SK-MEL-5 (cell line): ENCODE data around the gene SPINK4. TPM values are rescaled to one million over a fixed set of nuclear protein-coding genes. Genes with fewer than 3 reads are reported as not detected.
A peak's percentile ranks its signal among the peaks of the same experiment; 100 is the strongest.

Experiments
- DNase-seq: peaks from one replicate; pipeline ENCODE4 v3.0.0-alpha.2; 2016; ENCODE audit warnings: low read depth, low spot score
- in situ Hi-C: cut with HindIII; loops from 2 replicates; pipeline ENCODE4 v1.10.0; 2016; ENCODE audit warnings: low sequenced_read_pairs, high pct_unique_total_duplicates, low pct_unique_long_range_greater_than_20kb
- total RNA-seq: library from RNA; depleted of rRNA; stranded (reverse); fragments of >200 nt; shearing (Covaris generic); gene quantifications from 2 replicates; pipeline ENCODE4 v1.2.3, GENCODE V29; 2014

SPINK4 gene
- total RNA-seq, 1 experiment from 2014 or later: not detected

GRCh38 chr9:33248606-33249005 lies 8.6 kb downstream of the SPINK4 start:
- DNase-seq: no peak
- in situ Hi-C loops: no loop called here

GRCh38 chr9:33249087-33249658 lies 9.2 kb downstream of the SPINK4 start:
- DNase-seq: no peak
- in situ Hi-C loops: no loop called here

- in situ Hi-C loops: no loop called here
Measured at GRCh38 chr9:33249983-33250382, 10.0 kb downstream of the SPINK4 start.

GRCh38 chr9:33250458-33250995 lies 10.6 kb downstream of the SPINK4 start:
- peak; percentile 56 for DNase-seq
- in situ Hi-C loops: no loop called here

More at GRCh38 chr9:33249983-33250382, 10.0 kb downstream of the SPINK4 start:
- DNase-seq: no peak

GRCh38 chr9:33254211-33254610 lies 14.2 kb downstream of the SPINK4 start:
- in situ Hi-C loops: no loop called here
- DNase-seq: no peak

GRCh38 chr9:33255014-33255413 lies 15.0 kb downstream of the SPINK4 start:
- in situ Hi-C loops: no loop called here
- no peak for DNase-seq

GRCh38 chr9:33255471-33255870 lies 15.5 kb downstream of the SPINK4 start:
- in situ Hi-C loops: no loop called here
- DNase-seq: no peak

GRCh38 chr9:33256236-33256635 lies 16.3 kb downstream of the SPINK4 start:
- DNase-seq: no peak
- in situ Hi-C loops: no loop called here

- in situ Hi-C loops: no loop called here
- no peak for DNase-seq
Measured at GRCh38 chr9:33257276-33257675, 17.3 kb downstream of the SPINK4 start.

- DNase-seq: no peak
- in situ Hi-C loops: no loop called here
Measured at GRCh38 chr9:33260372-33260771, 20.4 kb downstream of the SPINK4 start.

GRCh38 chr9:33263131-33264002 lies 23.4 kb downstream of the SPINK4 start:
- in situ Hi-C loops: no loop called here
- DNase-seq: no peak

- in situ Hi-C loops: no loop called here
Measured at GRCh38 chr9:33264003-33264472, 24.1 kb downstream of the SPINK4 start.

GRCh38 chr9:33264473-33265177 lies 24.7 kb downstream of the SPINK4 start, which contains the start of the genes BAG1 and CHMP5:
BAG1 (minus strand) TSS chr9:33264708.
CHMP5 (plus strand) TSS chr9:33265049; CDS start chr9:33265079, 30 bp downstream.
- peak; percentile 98 for DNase-seq
- in situ Hi-C loops: no loop called here

More at GRCh38 chr9:33264003-33264472, 24.1 kb downstream of the SPINK4 start:
- DNase-seq: peak; percentile 29

GRCh38 chr9:33265211-33265865 lies 25.4 kb downstream of the SPINK4 start:
- in situ Hi-C loops: no loop called here
- DNase-seq: no peak

- in situ Hi-C loops: no loop called here
- no peak for DNase-seq
Measured at GRCh38 chr9:33267151-33267767, 27.3 kb downstream of the SPINK4 start.

GRCh38 chr9:33270146-33270545 lies 30.2 kb downstream of the SPINK4 start:
- DNase-seq: no peak
- in situ Hi-C loops: no loop called here

- DNase-seq: no peak
- in situ Hi-C loops: no loop called here
Measured at GRCh38 chr9:33272061-33272460, 32.1 kb downstream of the SPINK4 start.
